Upper lobe of left lung (tissue), 4 donors: ENCODE results near the gene PNO1.

Experiments used
- POLR2AphosphoS5 ChIP-seq, 2 donors: sonication (generic); formaldehyde crosslinking; IDR thresholded peaks; one replicate each; pipeline ENCODE4 v1.5.1; 2017; ENCODE audit warnings: antibody characterized with exemption in 2 of 2
- TF ChIP-seq, protein P1 (sequence below), 6 experiments: fragments of 450-650 bp in 4 of 6; fragments of 200-600 bp in 2 of 6; sonication (generic) in 2 of 6; IDR thresholded peaks; one replicate each; pipeline ENCODE4 v1.5.1; 2016 to 2019; ENCODE audit warnings: antibody characterized with exemption in 6 of 6

DNA sequence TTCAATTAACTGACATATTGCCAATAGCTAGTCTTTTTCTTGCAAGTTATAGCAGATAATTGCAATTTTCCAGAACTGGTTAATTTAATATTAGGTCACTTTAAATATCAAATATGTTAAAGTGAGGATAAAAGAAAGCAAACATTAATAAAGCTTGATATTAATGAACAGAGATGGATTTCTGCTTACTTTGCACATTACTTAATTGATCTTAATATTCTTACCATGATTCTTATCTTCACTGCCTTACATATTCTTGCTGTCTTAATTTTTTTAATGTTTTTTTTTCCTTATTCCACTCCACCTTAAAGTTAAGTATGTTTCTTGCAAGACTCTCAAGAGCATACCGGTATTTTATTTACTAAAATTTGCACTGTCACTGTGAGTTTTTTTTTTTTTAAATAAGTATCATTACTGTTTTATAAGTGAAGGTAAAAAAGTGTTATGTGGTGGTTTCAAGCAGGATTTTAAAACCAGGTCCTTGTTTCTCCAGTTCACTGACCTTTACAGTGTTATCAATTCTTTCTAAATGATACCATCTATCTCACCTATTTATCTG, 60.7 kb downstream of the PNO1 start:
- no peak for TF ChIP-seq POLR2AphosphoS5 (IDR thresholded peaks at IDR 0.05)
- TF ChIP-seq, protein P1, sequence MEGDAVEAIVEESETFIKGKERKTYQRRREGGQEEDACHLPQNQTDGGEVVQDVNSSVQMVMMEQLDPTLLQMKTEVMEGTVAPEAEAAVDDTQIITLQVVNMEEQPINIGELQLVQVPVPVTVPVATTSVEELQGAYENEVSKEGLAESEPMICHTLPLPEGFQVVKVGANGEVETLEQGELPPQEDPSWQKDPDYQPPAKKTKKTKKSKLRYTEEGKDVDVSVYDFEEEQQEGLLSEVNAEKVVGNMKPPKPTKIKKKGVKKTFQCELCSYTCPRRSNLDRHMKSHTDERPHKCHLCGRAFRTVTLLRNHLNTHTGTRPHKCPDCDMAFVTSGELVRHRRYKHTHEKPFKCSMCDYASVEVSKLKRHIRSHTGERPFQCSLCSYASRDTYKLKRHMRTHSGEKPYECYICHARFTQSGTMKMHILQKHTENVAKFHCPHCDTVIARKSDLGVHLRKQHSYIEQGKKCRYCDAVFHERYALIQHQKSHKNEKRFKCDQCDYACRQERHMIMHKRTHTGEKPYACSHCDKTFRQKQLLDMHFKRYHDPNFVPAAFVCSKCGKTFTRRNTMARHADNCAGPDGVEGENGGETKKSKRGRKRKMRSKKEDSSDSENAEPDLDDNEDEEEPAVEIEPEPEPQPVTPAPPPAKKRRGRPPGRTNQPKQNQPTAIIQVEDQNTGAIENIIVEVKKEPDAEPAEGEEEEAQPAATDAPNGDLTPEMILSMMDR (IDR thresholded peaks at IDR 0.05) = no peak
